Endothelial cell of umbilical vein (primary cell): ENCODE measurements around the gene LDLRAD4. TPM values are rescaled to one million over a fixed set of nuclear protein-coding genes. Genes with fewer than 3 reads are reported as not detected.

Source experiments
- BruUV-seq: library from RNA; stranded (reverse); fragments of 400-500 nt; replicated peaks from 2 replicates; lab custom pipeline; 2021; lab: Mats Ljungman, UMichigan
- CTCF ChIA-PET: fragments of 300-600, 350-600 bp; sonication (Branson Sonifier 250); formaldehyde crosslinking; loops from one replicate; lab custom pipeline; 2021; ENCODE audit warnings: antibody characterized with exemption, inconsistent platforms; lab: Charles Lee
- POLR2A ChIA-PET: fragments of 300-600, 350-600 bp; sonication (Branson Sonifier 250); formaldehyde crosslinking; loops from one replicate; lab custom pipeline; 2021; ENCODE audit warnings: antibody characterized with exemption, inconsistent platforms; lab: Charles Lee
- DNase-seq: peaks from one replicate; pipeline ENCODE4 v3.0.0-alpha.2; 2011; ENCODE audit warnings: low read depth, low spot score
- FAIRE-seq: peaks from 2 replicates; lab custom pipeline; 2011; peaks lifted over from hg19 to GRCh38; lab: Jason Lieb, UNC
- H2AFZ ChIP-seq: 2 replicates; pipeline ENCODE4 v1.6.0; 2012; ENCODE audit warnings: low read depth, low read length, control low read depth, inconsistent platforms
- H3K27ac ChIP-seq: 2 replicates; pipeline ENCODE4 v1.5.1; 2011; ENCODE audit warnings: low read depth, mild to moderate bottlenecking, control low read depth, low read length, moderate library complexity; ENCODE audit not compliant: insufficient read depth
- H3K27me3 ChIP-seq, 2 experiments: 2 replicates each; pipeline versions ENCODE4 v1.6.0 to v1.6.1; 2011; ENCODE audit warnings: low read length in 2 of 2, mixed read lengths in 1 of 2; ENCODE audit not compliant: control insufficient read depth in 2 of 2, insufficient read depth in 2 of 2
- H3K36me3 ChIP-seq, 2 experiments: 2 replicates in 1 of 2; 3 replicates in 1 of 2; pipeline ENCODE4 v1.5.1; 2011; ENCODE audit warnings: low read length in 2 of 2, mild to moderate bottlenecking in 1 of 2, moderate library complexity in 1 of 2; ENCODE audit not compliant: control insufficient read depth in 2 of 2, insufficient read depth in 2 of 2; ENCODE audit errors: extremely low read depth in 1 of 2
- H3K4me1 ChIP-seq: 3 replicates; pipeline ENCODE4 v1.5.1; 2011; ENCODE audit warnings: mild to moderate bottlenecking, low read length; ENCODE audit not compliant: control insufficient read depth, insufficient read depth; ENCODE audit errors: extremely low read depth
- H3K4me2 ChIP-seq: 2 replicates; pipeline ENCODE4 v1.6.1; 2011; ENCODE audit warnings: low read length, control low read depth, mixed read lengths; ENCODE audit not compliant: insufficient read depth
- H3K4me3 ChIP-seq, 3 experiments: fragments of 200-600 bp in 1 of 3; sonication (generic), shearing (Covaris generic) in 1 of 3; replicated peaks in 1 of 3; 2 replicates each; pipeline ENCODE4 v1.5.1; 2011 to 2016; ENCODE audit warnings: control low read depth in 3 of 3, low read length in 3 of 3, mild to moderate bottlenecking in 2 of 3, inconsistent platforms in 1 of 3, low read depth in 1 of 3, moderate library complexity in 1 of 3; ENCODE audit not compliant: insufficient read depth in 1 of 3
- H3K79me2 ChIP-seq: 2 replicates; pipeline ENCODE4 v1.6.0; 2012; ENCODE audit warnings: low read length, inconsistent platforms; ENCODE audit not compliant: control insufficient read depth, insufficient read depth
- H3K9ac ChIP-seq: replicated peaks from 2 replicates; pipeline ENCODE3; 2011; ENCODE audit warnings: low read length, control low read depth; ENCODE audit not compliant: insufficient read depth; ENCODE audit errors: extremely low read depth
- H3K9me1 ChIP-seq: replicated peaks from 3 replicates; pipeline ENCODE4 v1.6.0; 2011; ENCODE audit warnings: mild to moderate bottlenecking, low read length; ENCODE audit not compliant: control insufficient read depth, insufficient read depth; ENCODE audit errors: extremely low read depth
- H3K9me3 ChIP-seq: replicated peaks from 2 replicates; pipeline ENCODE4 v1.5.1; 2012; ENCODE audit warnings: low read length, inconsistent platforms; ENCODE audit not compliant: control insufficient read depth, insufficient read depth
- H4K20me1 ChIP-seq: replicated peaks from 2 replicates; pipeline ENCODE3; 2011; ENCODE audit warnings: mild to moderate bottlenecking, low read length; ENCODE audit not compliant: control insufficient read depth, insufficient read depth; ENCODE audit errors: extremely low read depth
- CTCF ChIP-seq, 2 donors: IDR thresholded peaks; 1 replicate in 1 of 2; 2 replicates in 1 of 2; pipeline ENCODE4 v1.5.1; 2011; ENCODE audit warnings: low read length in 2 of 2, mild to moderate bottlenecking in 2 of 2, moderate library complexity in 2 of 2, control low read depth in 1 of 2, inconsistent platforms in 1 of 2, low read depth in 1 of 2; ENCODE audit not compliant: insufficient read depth in 1 of 2; ENCODE audit errors: extremely low read depth in 1 of 2
- EZH2 ChIP-seq: IDR thresholded peaks from 2 replicates; pipeline ENCODE4 v1.6.1; 2012; ENCODE audit warnings: borderline replicate concordance, low read depth, mild to moderate bottlenecking, moderate library complexity, low read length, inconsistent platforms; ENCODE audit not compliant: severe bottlenecking
- FOS ChIP-seq: IDR thresholded peaks from 2 replicates; pipeline ENCODE4 v1.6.1; 2011; ENCODE audit warnings: mild to moderate bottlenecking, low read length, moderate library complexity, borderline replicate concordance; ENCODE audit not compliant: insufficient read depth
- GATA2 ChIP-seq: IDR thresholded peaks from 2 replicates; pipeline ENCODE4 v1.7.0; 2011; ENCODE audit warnings: low read depth, mild to moderate bottlenecking, moderate library complexity, mixed read lengths, low read length; ENCODE audit not compliant: insufficient read length, insufficient read depth
- JUN ChIP-seq: IDR thresholded peaks from 2 replicates; pipeline ENCODE4 v1.6.1; 2011; ENCODE audit warnings: borderline replicate concordance, low read depth; ENCODE audit not compliant: insufficient read length, insufficient read depth
- MYC ChIP-seq: IDR thresholded peaks from one replicate; pipeline ENCODE4 v1.6.1; 2011; ENCODE audit warnings: mild to moderate bottlenecking, low read depth, low read length
- POLR2A ChIP-seq: IDR thresholded peaks from 2 replicates; pipeline ENCODE4 v1.6.1; 2012; ENCODE audit warnings: low read depth, mild to moderate bottlenecking, control low read depth, low read length
- POLR2AphosphoS5 ChIP-seq: IDR thresholded peaks from 2 replicates; pipeline ENCODE4 v1.6.1; 2012; ENCODE audit warnings: low read depth, mild to moderate bottlenecking, control low read depth, low read length, moderate library complexity; ENCODE audit not compliant: insufficient read depth
- dilution Hi-C: fragments of 300-500 bp; cut with MboI; formaldehyde crosslinking; loops from one replicate; pipeline ENCODE4 v1.15.0; 2019; ENCODE audit warnings: low sequenced_read_pairs; ENCODE audit not compliant: extremely low pct_ligation_motif_present
- intact Hi-C: fragments of 100-400 bp; cut with micrococcal nuclease; formaldehyde crosslinking; loops from one replicate; pipeline ENCODE4 v1.10.0; 2022
- polyA plus RNA-seq, 4 experiments: library from polyadenylated mRNA; depleted of rRNA in 3 of 4; stranded (reverse) in 3 of 4; unstranded in 1 of 4; fragments of >200 nt; gene quantifications; 2 replicates each; pipeline versions ENCODE4 v1.2.1 to v1.2.3, GENCODE V29; 2011 to 2012; ENCODE audit warnings: missing spikeins in 1 of 4
- total RNA-seq: library from RNA; stranded (reverse); gene quantifications from 2 replicates; pipeline ENCODE4 v1.2.3, GENCODE V29; 2021
- TF ChIP-seq, protein P1 (sequence below): IDR thresholded peaks from 2 replicates; pipeline ENCODE4 v1.6.1; 2011; ENCODE audit not compliant: insufficient read depth, insufficient read length

LDLRAD4 gene
- total and polyA plus RNA-seq, 2 donors (not counting 3 experiments of a cell fraction or from before 2014, with no cell fraction given), result 5.2 to 6.5 TPM

GRCh38 chr18:13401404-13401803 lies 182.8 kb downstream of the LDLRAD4 start:
- Histone ChIP-seq H3K4me3 (no peak overlapping the region), H3K27ac (no peak overlapping the region), H4K20me1 (no peaks in the 10 kb centered on the region), H3K4me1 (no peaks in the 10 kb centered on the region), H3K4me2 (no peak overlapping the region), H3K36me3 (no peaks in the 10 kb centered on the region), H3K9ac (no peak overlapping the region), H2AFZ (no peak overlapping the region), H3K9me3 (no peaks in the 10 kb centered on the region), H3K27me3 (no peaks in the 10 kb centered on the region), H3K9me1 (no peaks in the 10 kb centered on the region), H3K79me2 (no peaks in the 10 kb centered on the region)
- TF ChIP-seq GATA2, result no peak
- no peak for TF ChIP-seq MYC
- BruUV-seq, result no TSS peak
- intact Hi-C loops, result no loop called here
- POLR2A ChIA-PET, result no interaction called here
- dilution Hi-C loops, result no loop called here
- CTCF ChIA-PET, result no interaction called here
- DNase-seq, result no peak
- no peak for FAIRE-seq

GRCh38 chr18:13401826-13402225 lies 183.3 kb downstream of the LDLRAD4 start:
- no peak for DNase-seq
- no peaks in the 10 kb centered on the region for H3K79me2 ChIP-seq
- H3K4me2 ChIP-seq, result no peak overlapping the region
- no peak overlapping the region for H3K27ac ChIP-seq
- H3K9ac ChIP-seq, result no peak overlapping the region
- POLR2A ChIA-PET, result no interaction called here
- CTCF ChIA-PET, result interaction anchor here (1.0 kb wide), 1 partner anchor 129 kb away, joined by 4 read pairs; no protein-coding TSS in a partner anchor
- no peaks in the 10 kb centered on the region for H3K9me3 ChIP-seq
- no peaks in the 10 kb centered on the region for H4K20me1 ChIP-seq
- no peak for TF ChIP-seq FOS
- TF ChIP-seq EZH2, result no peak
- no peak for TF ChIP-seq JUN
- TF ChIP-seq, protein P1, sequence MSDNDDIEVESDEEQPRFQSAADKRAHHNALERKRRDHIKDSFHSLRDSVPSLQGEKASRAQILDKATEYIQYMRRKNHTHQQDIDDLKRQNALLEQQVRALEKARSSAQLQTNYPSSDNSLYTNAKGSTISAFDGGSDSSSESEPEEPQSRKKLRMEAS, result no peak
- no peak for TF ChIP-seq GATA2
- TF ChIP-seq POLR2AphosphoS5, result no peak
- no peak for TF ChIP-seq CTCF (IDR thresholded peaks at IDR 0.05; ENCODE audit: extremely low read depth in 1 of 2, insufficient read depth in 1 of 2, low read depth in 1 of 2, low read length in 2 of 2)
- TF ChIP-seq MYC, result no peak
- no peak for TF ChIP-seq POLR2A
- H3K4me1 ChIP-seq, result no peaks in the 10 kb centered on the region
- H3K4me3 ChIP-seq, result no peak overlapping the region
- intact Hi-C loops (no loop called here), dilution Hi-C loops (no loop called here)
- no peaks in the 10 kb centered on the region for H3K36me3 ChIP-seq
- BruUV-seq, result no TSS peak
- H3K9me1 ChIP-seq, result no peaks in the 10 kb centered on the region
- no peak overlapping the region for H2AFZ ChIP-seq
- H3K27me3 ChIP-seq, result no peaks in the 10 kb centered on the region
- no peak for FAIRE-seq
